GM19351 (cell line): ENCODE results near the gene PPARA.

Source experiments
- ATAC-seq: cut with Tn5 transposase; IDR thresholded peaks from one replicate; pipeline ENCODE4 v1.9.1; 2021; ENCODE audit warnings: mild to moderate bottlenecking, moderate library complexity; ENCODE audit not compliant: unreplicated experiment

The PPARA gene

GRCh38 chr22:46113910-46114517, 36.3 kb upstream of the PPARA start:
- ATAC-seq, result no peak

- no peak for ATAC-seq
These were observed 35.6 kb upstream of the PPARA start for GRCh38 chr22:46114518-46115387.

- no peak for ATAC-seq
These were observed 35.0 kb upstream of the PPARA start for GRCh38 chr22:46115388-46115678.

GRCh38 chr22:46115755-46116490, 34.4 kb upstream of the PPARA start:
- ATAC-seq, result no peak

GRCh38 chr22:46116491-46116958, 33.8 kb upstream of the PPARA start:
- ATAC-seq, result no peak

GRCh38 chr22:46117206-46118199, 32.8 kb upstream of the PPARA start:
- no peak for ATAC-seq

- no peak for ATAC-seq
These were observed 31.1 kb upstream of the PPARA start for GRCh38 chr22:46119093-46119728.

- ATAC-seq, result no peak
These were observed 30.5 kb upstream of the PPARA start for GRCh38 chr22:46119729-46120419.

- no peak for ATAC-seq
These were observed 29.9 kb upstream of the PPARA start for GRCh38 chr22:46120420-46120737.

GRCh38 chr22:46121079-46121478, 29.2 kb upstream of the PPARA start:
- ATAC-seq, result no peak

GRCh38 chr22:46121523-46122287, 28.6 kb upstream of the PPARA start:
- ATAC-seq, result no peak

GRCh38 chr22:46122511-46122971, 27.8 kb upstream of the PPARA start:
- no peak for ATAC-seq

- ATAC-seq, result no peak
These were observed 27.2 kb upstream of the PPARA start for GRCh38 chr22:46122980-46123693.

GRCh38 chr22:46123694-46124382, 26.5 kb upstream of the PPARA start:
- no peak for ATAC-seq

GRCh38 chr22:46124383-46125144, 25.8 kb upstream of the PPARA start:
- ATAC-seq, result no peak

GRCh38 chr22:46125311-46125710, 25.0 kb upstream of the PPARA start:
- ATAC-seq, result no peak
